Activated naive CD4-positive, alpha-beta T cell treated with anti-CD3 and anti-CD28 coated beads for 36 hours (primary cell): Measurements from ENCODE around the gene SPC24. TPM values are rescaled to one million over a fixed set of nuclear protein-coding genes. Genes with fewer than 3 reads are reported as not detected.
"Not testable (repeated sequence)": the region's sequence is repeated elsewhere in the genome, so short reads cannot be mapped to it uniquely, and the experiment has no call there.

ENCODE experiments used
- CTCF ChIA-PET: fragments of 350-600 bp; sonication (Branson Sonifier 250); formaldehyde crosslinking; loops from one replicate; lab custom pipeline; 2021; ENCODE audit warnings: antibody characterized with exemption; lab: Charles Lee
- DNase-seq: peaks from one replicate; pipeline ENCODE4 v3.0.0-alpha.2; 2020
- H3K27ac Mint-ChIP-seq: one replicate; pipeline ENCODE4 v1.8.0; 2021; ENCODE audit warnings: mild to moderate bottlenecking, mixed read lengths
- H3K27me3 Mint-ChIP-seq: one replicate; pipeline ENCODE4 v1.8.0; 2021; ENCODE audit warnings: low read depth, mixed read lengths
- H3K36me3 Mint-ChIP-seq: one replicate; pipeline ENCODE4 v1.8.0; 2021; ENCODE audit warnings: low read depth, mixed read lengths
- H3K4me1 Mint-ChIP-seq: one replicate; pipeline ENCODE4 v1.8.0; 2021; ENCODE audit warnings: low read depth, mixed read lengths
- H3K4me3 Mint-ChIP-seq: one replicate; pipeline ENCODE4 v1.8.0; 2021; ENCODE audit warnings: mild to moderate bottlenecking, moderate library complexity, mixed read lengths
- H3K9me3 Mint-ChIP-seq: one replicate; pipeline ENCODE4 v1.8.0; 2021; ENCODE audit warnings: mixed read lengths
- intact Hi-C: fragments of 100-400 bp; cut with micrococcal nuclease; formaldehyde crosslinking; loops from one replicate; pipeline ENCODE4 v1.15.1; 2023
- total RNA-seq, 2 experiments: library from RNA; stranded (reverse); gene quantifications; one replicate each; pipeline ENCODE4 v1.2.3, GENCODE V29; 2021

Gene SPC24
- total RNA-seq, 2 experiments from 2014 or later, result 94.7 to 102 TPM

DNA sequence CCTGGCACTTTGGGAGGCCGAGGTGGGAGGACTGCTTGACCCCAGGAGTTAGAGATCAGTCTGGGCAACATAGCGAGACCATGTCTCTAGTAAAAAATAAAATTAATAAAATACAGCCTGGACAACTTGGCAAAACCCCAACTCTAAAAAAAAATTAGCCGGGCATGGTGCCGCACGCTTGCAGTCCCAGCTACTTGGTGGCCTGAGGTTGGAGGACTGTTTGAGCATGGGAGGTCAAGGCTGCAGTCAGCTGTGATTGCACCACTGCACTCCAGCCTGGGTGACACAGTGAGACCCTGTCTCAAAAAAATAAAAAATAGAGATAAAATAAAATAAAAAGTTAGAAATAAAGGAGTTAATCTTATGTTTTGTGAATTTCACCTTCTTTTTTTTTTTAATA, 15.6 kb upstream of the SPC24 start:
- DNase-seq, result no peak
- Mint-ChIP-seq H3K4me1 (no peaks in the 10 kb centered on the region), H3K27ac (no peak overlapping the region), H3K36me3 (no peaks in the 10 kb centered on the region), H3K9me3 (no peaks in the 10 kb centered on the region), H3K27me3 (no peaks in the 10 kb centered on the region), H3K4me3 (no peak overlapping the region)
- intact Hi-C loops, result no loop called here
- CTCF ChIA-PET, result no interaction called here

DNA sequence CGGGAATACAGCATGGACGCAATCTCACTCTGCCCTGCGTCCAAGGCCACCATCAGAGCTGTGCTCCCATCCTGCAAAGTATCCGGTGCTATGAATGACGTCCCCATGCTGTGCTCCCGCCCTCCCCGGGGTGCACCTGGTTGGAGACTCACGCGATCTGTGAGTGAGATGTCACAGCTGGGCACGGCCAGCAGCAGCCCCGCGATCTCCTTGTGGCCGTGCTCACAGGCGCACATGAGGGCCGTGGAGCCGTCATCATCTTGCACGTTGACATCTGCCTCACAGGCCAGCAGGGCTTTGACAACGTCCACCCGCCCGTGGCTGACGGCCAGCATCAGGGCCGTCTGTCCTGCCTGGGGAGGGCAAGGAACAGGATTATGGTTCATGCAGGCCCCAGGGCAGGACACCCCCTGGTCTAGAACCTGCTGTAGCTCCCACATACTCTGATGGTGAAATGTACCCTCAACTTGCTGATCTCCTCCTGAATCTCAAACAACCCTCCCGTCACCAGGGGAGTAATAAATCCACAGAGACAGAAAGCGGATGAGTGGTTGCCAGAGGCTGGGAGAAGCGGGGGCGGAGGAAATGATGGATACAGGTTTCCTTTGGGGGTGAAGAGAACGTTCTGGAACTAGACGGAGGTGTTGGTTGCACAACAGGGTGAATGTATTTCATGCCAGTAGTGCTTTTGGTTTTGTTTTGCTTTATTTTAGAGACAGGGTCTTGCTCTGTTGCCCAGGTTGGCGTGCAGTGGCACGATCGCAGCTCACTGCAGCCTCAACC, 14.5 kb upstream of the SPC24 start:
- H3K27ac Mint-ChIP-seq, result no peak overlapping the region
- no peak overlapping the region for H3K4me3 Mint-ChIP-seq
- CTCF ChIA-PET, result no interaction called here
- no peaks in the 10 kb centered on the region for H3K36me3 Mint-ChIP-seq
- DNase-seq, result no peak
- no peaks in the 10 kb centered on the region for H3K4me1 Mint-ChIP-seq
- intact Hi-C loops, result no loop called here
- no peaks in the 10 kb centered on the region for H3K27me3 Mint-ChIP-seq
- H3K9me3 Mint-ChIP-seq, result no peaks in the 10 kb centered on the region

DNA sequence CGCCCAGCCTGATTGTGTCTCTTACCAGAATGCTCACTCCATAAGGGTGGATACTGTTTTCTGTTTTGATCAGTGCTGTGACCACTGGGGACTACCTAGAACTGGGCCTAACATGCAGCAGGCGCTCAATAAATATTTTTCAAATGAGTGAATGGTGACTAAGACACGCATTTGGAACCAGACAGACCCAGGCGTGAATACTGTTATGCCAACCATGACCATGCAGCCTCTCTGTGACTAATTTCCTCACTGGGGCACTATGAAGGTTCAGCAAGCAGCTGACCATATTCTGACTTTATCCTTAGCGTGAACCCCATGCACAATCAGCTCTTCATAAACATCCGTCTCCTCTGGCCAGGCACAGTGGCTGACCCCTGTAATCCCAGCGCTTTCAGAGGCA, 13.0 kb upstream of the SPC24 start:
- CTCF ChIA-PET, result no interaction called here
- no peak overlapping the region for H3K27ac Mint-ChIP-seq
- DNase-seq, result no peak
- H3K4me3 Mint-ChIP-seq, result no peak overlapping the region
- intact Hi-C loops, result no loop called here
- no peaks in the 10 kb centered on the region for H3K36me3 Mint-ChIP-seq
- H3K9me3 Mint-ChIP-seq, result no peaks in the 10 kb centered on the region
- no peaks in the 10 kb centered on the region for H3K4me1 Mint-ChIP-seq
- H3K27me3 Mint-ChIP-seq, result no peaks in the 10 kb centered on the region

DNA sequence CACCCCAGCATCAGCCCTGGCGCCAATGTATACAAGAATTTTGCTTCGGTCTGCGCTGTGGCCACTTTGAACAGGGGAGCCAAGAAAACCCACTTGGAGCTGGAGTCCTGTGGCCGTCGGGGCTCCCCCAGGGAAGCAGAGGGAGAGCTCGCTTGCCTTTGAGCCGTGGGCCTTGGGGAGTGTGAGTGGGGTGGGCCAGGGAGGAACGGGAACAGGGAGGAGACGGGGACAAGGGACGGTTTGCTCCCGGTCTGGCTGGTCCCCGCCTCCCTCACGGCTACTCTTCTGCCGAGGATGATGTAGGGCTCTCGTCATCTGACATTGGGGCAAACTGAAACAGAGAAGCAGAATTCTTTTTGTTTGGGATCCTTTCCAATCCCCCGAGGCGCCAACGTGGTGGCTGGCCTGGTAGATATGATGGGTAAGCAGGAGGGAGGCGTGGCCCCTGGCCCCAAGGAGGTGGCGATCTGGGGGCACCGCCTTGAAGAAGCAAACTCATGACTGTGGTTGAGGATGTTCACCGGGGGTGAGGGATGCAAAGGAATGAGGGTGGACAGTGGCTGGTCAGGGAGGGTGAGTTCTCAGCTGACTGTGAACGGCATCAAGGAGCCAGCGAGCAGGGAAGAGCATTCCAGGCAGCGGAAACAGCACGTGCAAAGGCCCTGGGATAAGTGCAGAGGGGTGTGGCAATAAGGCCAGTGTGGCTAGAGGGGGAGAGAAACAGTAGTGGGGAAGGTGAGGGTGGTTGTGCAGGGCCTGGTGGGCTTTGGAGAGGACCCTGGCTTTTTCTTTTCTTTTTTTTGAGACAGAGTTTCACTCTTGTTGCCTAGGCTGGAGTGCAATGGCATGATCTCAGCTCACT, 10.9 kb upstream of the SPC24 start:
- Mint-ChIP-seq H3K4me3 (no peak overlapping the region), H3K4me1 (no peaks in the 10 kb centered on the region), H3K9me3 (no peaks in the 10 kb centered on the region), H3K27ac (no peak overlapping the region), H3K36me3 (no peaks in the 10 kb centered on the region), H3K27me3 (no peaks in the 10 kb centered on the region)
- CTCF ChIA-PET, result interaction anchor here (0.6 kb wide), 3 partner anchors 12 to 522 kb away, joined by 3 to 7 read pairs (median 3); no protein-coding TSS in a partner anchor
- DNase-seq, result no peak
- intact Hi-C loops, result no loop called here

DNA sequence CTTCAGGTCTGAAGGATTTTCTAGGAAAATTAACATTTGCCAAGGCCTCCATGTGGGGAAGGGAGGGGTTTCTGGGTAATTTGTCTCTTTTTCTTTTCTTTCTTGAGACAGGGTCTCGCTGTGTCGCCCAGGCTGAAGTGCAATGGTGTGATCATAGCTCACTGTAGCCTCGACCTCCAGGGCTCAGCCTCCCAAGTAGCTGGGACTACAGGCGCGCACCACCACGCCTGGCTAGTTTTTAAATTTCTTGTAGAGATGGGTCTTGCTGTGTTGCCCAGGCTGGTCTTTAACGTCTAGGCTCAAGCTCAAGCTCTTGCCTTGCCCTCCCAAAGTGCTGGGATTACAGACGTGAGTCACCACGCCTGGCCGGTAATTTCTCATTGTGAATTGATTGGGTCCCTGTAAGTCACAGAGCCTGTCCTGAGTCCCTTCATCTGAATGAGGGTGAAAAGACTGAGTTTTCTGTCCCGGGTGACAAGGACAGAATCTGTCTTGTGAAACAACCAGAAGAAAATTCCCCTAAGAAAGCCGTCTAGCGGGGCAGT, 10.0 kb upstream of the SPC24 start:
- Mint-ChIP-seq H3K4me3 (no peak overlapping the region), H3K9me3 (no peaks in the 10 kb centered on the region), H3K27ac (no peak overlapping the region), H3K36me3 (no peaks in the 10 kb centered on the region), H3K27me3 (no peaks in the 10 kb centered on the region), H3K4me1 (no peaks in the 10 kb centered on the region)
- DNase-seq, result no peak
- CTCF ChIA-PET, result no interaction called here
- intact Hi-C loops, result no loop called here

- Mint-ChIP-seq H3K27ac (no peak overlapping the region), H3K4me1 (no peaks in the 10 kb centered on the region), H3K27me3 (no peaks in the 10 kb centered on the region), H3K9me3 (peaks cover 2% of the 10 kb centered on the region), H3K36me3 (no peaks in the 10 kb centered on the region), H3K4me3 (no peak overlapping the region)
- no peak for DNase-seq
- intact Hi-C loops, result no loop called here
- CTCF ChIA-PET, result no interaction called here
Observed at GRCh38 chr19:11164879-11165406, 9.4 kb upstream of the SPC24 start.

- no peaks in the 10 kb centered on the region for H3K27me3 Mint-ChIP-seq
- no peak for DNase-seq
- H3K27ac Mint-ChIP-seq, result no peak overlapping the region
- no peaks in the 10 kb centered on the region for H3K4me1 Mint-ChIP-seq
- intact Hi-C loops, result no loop called here
- H3K36me3 Mint-ChIP-seq, result no peaks in the 10 kb centered on the region
- CTCF ChIA-PET, result interaction anchor here (0.6 kb wide), 1 partner anchor 99 kb away, joined by 3 read pairs; no protein-coding TSS in a partner anchor
- H3K4me3 Mint-ChIP-seq, result no peak overlapping the region
- H3K9me3 Mint-ChIP-seq, result peaks cover 2% of the 10 kb centered on the region
Observed at GRCh38 chr19:11164296-11164695, 8.7 kb upstream of the SPC24 start.

- H3K4me1 Mint-ChIP-seq, H3K9me3 Mint-ChIP-seq, H3K4me3 Mint-ChIP-seq, DNase-seq, H3K27me3 Mint-ChIP-seq, intact Hi-C loops, H3K27ac Mint-ChIP-seq, CTCF ChIA-PET, H3K36me3 Mint-ChIP-seq: not testable (repeated sequence)
Observed at GRCh38 chr19:11160440-11160768, 4.8 kb upstream of the SPC24 start.

- Mint-ChIP-seq H3K27ac (no peak overlapping the region), H3K9me3 (peaks cover 2% of the 10 kb centered on the region), H3K4me1 (peaks cover under 1% of the 10 kb centered on the region), H3K36me3 (no peaks in the 10 kb centered on the region), H3K27me3 (no peaks in the 10 kb centered on the region), H3K4me3 (no peak overlapping the region)
- CTCF ChIA-PET, result no interaction called here
- intact Hi-C loops, result no loop called here
- no peak for DNase-seq
Observed at GRCh38 chr19:11159598-11160439, 4.2 kb upstream of the SPC24 start.

- CTCF ChIA-PET, result interaction anchor here (0.6 to 1.2 kb wide), 3 partner anchors 12 to 218 kb away, joined by 3 to 4 read pairs (median 3); no protein-coding TSS in a partner anchor
Observed at GRCh38 chr19:11154683-11155047, 917 bp downstream of the SPC24 start.

DNA sequence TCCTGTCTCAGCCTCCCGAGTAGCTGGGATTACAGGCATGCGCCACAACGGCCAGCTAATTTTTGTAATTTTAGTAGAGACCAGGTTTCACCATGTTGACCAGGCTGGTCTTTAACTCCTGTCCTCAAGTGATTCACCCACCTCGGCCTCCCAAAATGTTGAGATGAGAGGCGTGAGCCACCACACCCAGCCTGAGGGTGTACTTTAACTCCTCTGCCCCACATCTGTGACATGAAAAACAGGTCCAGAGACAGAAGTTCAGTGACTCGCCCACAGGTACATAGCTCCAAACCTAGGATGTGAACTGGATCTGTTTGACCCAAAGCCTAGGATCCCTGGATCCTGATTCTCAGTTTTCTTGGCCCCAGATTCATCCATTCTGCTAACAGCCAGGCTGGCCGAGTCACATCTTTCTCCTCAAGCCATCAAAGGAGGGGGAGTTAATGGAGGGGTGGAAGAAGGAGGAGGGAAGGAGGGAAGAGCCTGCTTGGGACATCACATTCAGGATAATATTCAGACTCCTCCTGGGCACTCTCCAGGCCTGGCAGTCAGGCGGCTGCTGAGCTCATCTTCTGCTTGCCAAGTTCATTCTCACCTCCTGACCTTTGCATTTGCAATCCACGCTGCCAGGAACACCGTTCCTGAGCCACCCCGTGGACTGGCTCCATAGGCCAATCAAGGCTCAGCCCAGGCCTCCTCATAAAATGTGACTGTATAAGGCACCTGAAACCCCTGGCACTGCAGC, 3.1 kb downstream of the SPC24 start:
- peaks cover 10% of the 10 kb centered on the region for H3K4me1 Mint-ChIP-seq
- H3K27me3 Mint-ChIP-seq, result no peaks in the 10 kb centered on the region
- H3K36me3 Mint-ChIP-seq, result peaks cover 36% of the 10 kb centered on the region
- CTCF ChIA-PET, result interaction anchor here (1.4 kb wide), 1 partner anchor 14 kb away, joined by 3 read pairs; no protein-coding TSS in a partner anchor
- no peak overlapping the region for H3K27ac Mint-ChIP-seq
- no peak for DNase-seq
- intact Hi-C loops, result no loop called here
- no peaks in the 10 kb centered on the region for H3K9me3 Mint-ChIP-seq
- H3K4me3 Mint-ChIP-seq, result no peak overlapping the region

More at GRCh38 chr19:11154683-11155047, 917 bp downstream of the SPC24 start:
- DNase-seq, result no peak
- H3K27ac Mint-ChIP-seq, result peak overlapping the region; percentile 38
- intact Hi-C loops, result loop anchor here (1.0 kb wide), 3 partner anchors 64 to 351 kb away; partner anchors contain the start of genes ODAD3, PRKCSH and ZNF653
- peaks cover 10% of the 10 kb centered on the region for H3K4me1 Mint-ChIP-seq
- peak overlapping the region; percentile 80 for H3K4me3 Mint-ChIP-seq
- peaks cover 20% of the 10 kb centered on the region for H3K36me3 Mint-ChIP-seq
- H3K9me3 Mint-ChIP-seq, result no peaks in the 10 kb centered on the region
- no peaks in the 10 kb centered on the region for H3K27me3 Mint-ChIP-seq
